Measurements from ENCODE around the gene CPNE1.

Gene CPNE1

GRCh38 chr20:35629427-35630145, 35.1 kb downstream of the CPNE1 start:
- no peak for TF ChIP-seq CTCF (IDR thresholded peaks at IDR 0.05; ENCODE audit: poor library complexity, severe bottlenecking)
- ATAC-seq (ENCODE audit: low read depth) (no peak), DNase-seq (ENCODE audit: low spot score) (peak; percentile 47)
- Histone ChIP-seq H3K36me3 (ENCODE audit: low read depth) (peaks cover 89% of the 10 kb centered on the region), H3K9me3 (ENCODE audit: severe bottlenecking) (no peaks in the 10 kb centered on the region), H3K4me3 (ENCODE audit: severe bottlenecking) (no peak overlapping the region), H3K4me1 (ENCODE audit: insufficient read depth, poor library complexity, severe bottlenecking) (no peaks in the 10 kb centered on the region), H3K27ac (ENCODE audit: poor library complexity, severe bottlenecking) (no peak overlapping the region), H3K27me3 (ENCODE audit: insufficient read depth, poor library complexity, severe bottlenecking) (no peaks in the 10 kb centered on the region)

GRCh38 chr20:35627121-35627520, 37.6 kb downstream of the CPNE1 start:
- H3K4me1 ChIP-seq (ENCODE audit: insufficient read depth, poor library complexity, severe bottlenecking), result no peaks in the 10 kb centered on the region
- no peaks in the 10 kb centered on the region for H3K9me3 ChIP-seq (ENCODE audit: severe bottlenecking)
- H3K4me3 ChIP-seq (ENCODE audit: severe bottlenecking), result no peak overlapping the region
- peak overlapping the region; percentile 0 for H3K27ac ChIP-seq (ENCODE audit: poor library complexity, severe bottlenecking)
- H3K27me3 ChIP-seq (ENCODE audit: insufficient read depth, poor library complexity, severe bottlenecking), result no peaks in the 10 kb centered on the region
- no peak for TF ChIP-seq CTCF (IDR thresholded peaks at IDR 0.05; ENCODE audit: poor library complexity, severe bottlenecking)
- no peak for DNase-seq (ENCODE audit: low spot score)
- no peak for ATAC-seq (ENCODE audit: low read depth)
- H3K36me3 ChIP-seq (ENCODE audit: low read depth), result peaks cover 89% of the 10 kb centered on the region

- no peak overlapping the region for H3K4me3 ChIP-seq (ENCODE audit: severe bottlenecking)
- peaks cover 85% of the 10 kb centered on the region for H3K36me3 ChIP-seq (ENCODE audit: low read depth)
- ATAC-seq (ENCODE audit: low read depth) (no peak), DNase-seq (ENCODE audit: low spot score) (peak; percentile 74)
- H3K4me1 ChIP-seq (ENCODE audit: insufficient read depth, poor library complexity, severe bottlenecking), result no peaks in the 10 kb centered on the region
- H3K9me3 ChIP-seq (ENCODE audit: severe bottlenecking), result no peaks in the 10 kb centered on the region
- H3K27me3 ChIP-seq (ENCODE audit: insufficient read depth, poor library complexity, severe bottlenecking), result no peaks in the 10 kb centered on the region
- no peak for TF ChIP-seq CTCF (IDR thresholded peaks at IDR 0.05; ENCODE audit: poor library complexity, severe bottlenecking)
- H3K27ac ChIP-seq (ENCODE audit: poor library complexity, severe bottlenecking), result peak overlapping the region; percentile 0
Measured at GRCh38 chr20:35626386-35627001, 38.2 kb downstream of the CPNE1 start.

GRCh38 chr20:35625584-35626385, 38.9 kb downstream of the CPNE1 start:
- H3K36me3 ChIP-seq (ENCODE audit: low read depth), result peaks cover 78% of the 10 kb centered on the region
- no peak overlapping the region for H3K4me3 ChIP-seq (ENCODE audit: severe bottlenecking)
- DNase-seq (ENCODE audit: low spot score) (peak; percentile 63), ATAC-seq (ENCODE audit: low read depth) (0 out of 3 replicates have a peak, but pooled peaks have one; percentile 2)
- H3K27ac ChIP-seq (ENCODE audit: poor library complexity, severe bottlenecking), result peak overlapping the region; percentile 0
- no peak for TF ChIP-seq CTCF (IDR thresholded peaks at IDR 0.05; ENCODE audit: poor library complexity, severe bottlenecking)
- no peaks in the 10 kb centered on the region for H3K4me1 ChIP-seq (ENCODE audit: insufficient read depth, poor library complexity, severe bottlenecking)
- no peaks in the 10 kb centered on the region for H3K9me3 ChIP-seq (ENCODE audit: severe bottlenecking)
- H3K27me3 ChIP-seq (ENCODE audit: insufficient read depth, poor library complexity, severe bottlenecking), result no peaks in the 10 kb centered on the region

Data from RWPE2 (cell line).